ENCODE measurements around the gene ITPR1. TPM values are rescaled to one million over a fixed set of nuclear protein-coding genes. Genes with fewer than 3 reads are reported as not detected.

The ITPR1 gene
- total and polyA plus RNA-seq, 2 donors, result 57.3 to 240 TPM

GRCh38 chr3:4523710-4524698 is 30.9 kb downstream of the ITPR1 start:
- Histone ChIP-seq H3K4me1 (ENCODE audit: insufficient read depth) (no peaks in the 10 kb centered on the region), H3K27ac (ENCODE audit: low read depth) (no peak overlapping the region), H3K36me3 (ENCODE audit: insufficient read depth) (no peaks in the 10 kb centered on the region), H3K4me3 (ENCODE audit: low read depth, low read length) (no peak overlapping the region)
- 31% methylated on average over 12 of the region's 12 CpGs for whole genome bisulfite sequencing
- no peak for DNase-seq (ENCODE audit: extremely low spot score)

- no peaks in the 10 kb centered on the region for H3K36me3 ChIP-seq (ENCODE audit: insufficient read depth)
- no peak overlapping the region for H3K27ac ChIP-seq (ENCODE audit: low read depth)
- H3K4me3 ChIP-seq (ENCODE audit: low read depth, low read length), result no peak overlapping the region
- 80% methylated on average over 3 of the region's 3 CpGs for WGBS
- no peak for DNase-seq (ENCODE audit: extremely low spot score)
- H3K4me1 ChIP-seq (ENCODE audit: insufficient read depth), result no peaks in the 10 kb centered on the region
Observed at GRCh38 chr3:4525560-4526223, 32.5 kb downstream of the ITPR1 start.

- Histone ChIP-seq H3K4me1 (ENCODE audit: insufficient read depth) (no peaks in the 10 kb centered on the region), H3K4me3 (ENCODE audit: low read depth, low read length) (no peak overlapping the region), H3K27ac (ENCODE audit: low read depth) (no peak overlapping the region), H3K36me3 (ENCODE audit: insufficient read depth) (no peaks in the 10 kb centered on the region)
- DNase-seq (ENCODE audit: extremely low spot score), result no peak
- 40% methylated on average over 5 of the region's 5 CpGs for WGBS
Observed at GRCh38 chr3:4528320-4528719, 35.2 kb downstream of the ITPR1 start.

GRCh38 chr3:4528819-4529600 is 35.9 kb downstream of the ITPR1 start:
- WGBS, result 75% methylated on average over 5 of the region's 5 CpGs
- no peak for DNase-seq (ENCODE audit: extremely low spot score)
- Histone ChIP-seq H3K27ac (ENCODE audit: low read depth) (no peak overlapping the region), H3K36me3 (ENCODE audit: insufficient read depth) (no peaks in the 10 kb centered on the region), H3K4me3 (ENCODE audit: low read depth, low read length) (no peak overlapping the region), H3K4me1 (ENCODE audit: insufficient read depth) (no peaks in the 10 kb centered on the region)

GRCh38 chr3:4529876-4530588 is 36.9 kb downstream of the ITPR1 start:
- DNase-seq (ENCODE audit: extremely low spot score), result no peak
- Histone ChIP-seq H3K27ac (ENCODE audit: low read depth) (no peak overlapping the region), H3K36me3 (ENCODE audit: insufficient read depth) (no peaks in the 10 kb centered on the region), H3K4me1 (ENCODE audit: insufficient read depth) (no peaks in the 10 kb centered on the region), H3K4me3 (ENCODE audit: low read depth, low read length) (no peak overlapping the region)
- WGBS, result 92% methylated on average over 7 of the region's 7 CpGs

GRCh38 chr3:4531478-4532025 is 38.4 kb downstream of the ITPR1 start:
- H3K36me3 ChIP-seq (ENCODE audit: insufficient read depth), result no peaks in the 10 kb centered on the region
- DNase-seq (ENCODE audit: extremely low spot score), result no peak
- H3K27ac ChIP-seq (ENCODE audit: low read depth), result no peak overlapping the region
- H3K4me1 ChIP-seq (ENCODE audit: insufficient read depth), result no peaks in the 10 kb centered on the region
- no peak overlapping the region for H3K4me3 ChIP-seq (ENCODE audit: low read depth, low read length)

- no peaks in the 10 kb centered on the region for H3K36me3 ChIP-seq (ENCODE audit: insufficient read depth)
- H3K4me1 ChIP-seq (ENCODE audit: insufficient read depth), result no peaks in the 10 kb centered on the region
- WGBS, result 59% methylated on average over 11 of the region's 11 CpGs
- no peak overlapping the region for H3K27ac ChIP-seq (ENCODE audit: low read depth)
- DNase-seq (ENCODE audit: extremely low spot score), result no peak
- H3K4me3 ChIP-seq (ENCODE audit: low read depth, low read length), result no peak overlapping the region
Observed at GRCh38 chr3:4532535-4533112, 39.5 kb downstream of the ITPR1 start.

GRCh38 chr3:4533489-4534443 is 40.6 kb downstream of the ITPR1 start:
- no peak overlapping the region for H3K4me3 ChIP-seq (ENCODE audit: low read depth, low read length)
- WGBS, result 34% methylated on average over 14 of the region's 14 CpGs
- no peaks in the 10 kb centered on the region for H3K36me3 ChIP-seq (ENCODE audit: insufficient read depth)
- no peak overlapping the region for H3K27ac ChIP-seq (ENCODE audit: low read depth)
- DNase-seq (ENCODE audit: extremely low spot score), result no peak
- H3K4me1 ChIP-seq (ENCODE audit: insufficient read depth), result no peaks in the 10 kb centered on the region

GRCh38 chr3:4534906-4535305 is 41.8 kb downstream of the ITPR1 start:
- Histone ChIP-seq H3K27ac (ENCODE audit: low read depth) (no peak overlapping the region), H3K4me3 (ENCODE audit: low read depth, low read length) (no peak overlapping the region), H3K36me3 (ENCODE audit: insufficient read depth) (no peaks in the 10 kb centered on the region), H3K4me1 (ENCODE audit: insufficient read depth) (no peaks in the 10 kb centered on the region)
- 42% methylated on average over 5 of the region's 5 CpGs for WGBS
- DNase-seq (ENCODE audit: extremely low spot score), result no peak

GRCh38 chr3:4536260-4536659 is 43.1 kb downstream of the ITPR1 start:
- WGBS, result 35% methylated on average over 1 of the region's 1 CpG
- H3K4me1 ChIP-seq (ENCODE audit: insufficient read depth), result no peaks in the 10 kb centered on the region
- no peak for DNase-seq (ENCODE audit: extremely low spot score)
- H3K36me3 ChIP-seq (ENCODE audit: insufficient read depth), result no peaks in the 10 kb centered on the region
- no peak overlapping the region for H3K4me3 ChIP-seq (ENCODE audit: low read depth, low read length)
- no peak overlapping the region for H3K27ac ChIP-seq (ENCODE audit: low read depth)

GRCh38 chr3:4540267-4540666 is 47.1 kb downstream of the ITPR1 start:
- Histone ChIP-seq H3K4me3 (ENCODE audit: low read depth, low read length) (no peak overlapping the region), H3K27ac (ENCODE audit: low read depth) (no peak overlapping the region), H3K36me3 (ENCODE audit: insufficient read depth) (no peaks in the 10 kb centered on the region), H3K4me1 (ENCODE audit: insufficient read depth) (no peaks in the 10 kb centered on the region)
- no peak for DNase-seq (ENCODE audit: extremely low spot score)
- 98% methylated on average over 4 of the region's 4 CpGs for WGBS

GRCh38 chr3:4543110-4543509 is 50.0 kb downstream of the ITPR1 start:
- no peaks in the 10 kb centered on the region for H3K4me1 ChIP-seq (ENCODE audit: insufficient read depth)
- WGBS, result 82% methylated on average over 2 of the region's 2 CpGs
- no peak for DNase-seq (ENCODE audit: extremely low spot score)
- no peaks in the 10 kb centered on the region for H3K36me3 ChIP-seq (ENCODE audit: insufficient read depth)
- H3K27ac ChIP-seq (ENCODE audit: low read depth), result no peak overlapping the region
- no peak overlapping the region for H3K4me3 ChIP-seq (ENCODE audit: low read depth, low read length)
